GM13976 (cell line): ENCODE data around the gene SPACA7.
A peak's percentile ranks its signal among the peaks of the same experiment; 100 is the strongest.

Experiments used
- DNase-seq: peaks from one replicate; pipeline ENCODE4 v3.0.0; 2012; ENCODE audit warnings: low spot score
- in situ Hi-C: fragments of 300-500 bp; cut with MboI; formaldehyde crosslinking; loops from one replicate; pipeline ENCODE4 v1.12.0; 2022; ENCODE audit warnings: low sequenced_read_pairs, mixed read lengths, inconsistent platforms; ENCODE audit not compliant: unreplicated experiment
- TF ChIP-seq, protein P1 (sequence below): IDR thresholded peaks from 2 replicates; pipeline ENCODE4 v1.5.1; 2012; ENCODE audit warnings: borderline replicate concordance, mild to moderate bottlenecking; ENCODE audit not compliant: insufficient read depth; ENCODE audit errors: extremely low read depth, missing control alignments, control extremely low read depth

SPACA7 gene

DNA sequence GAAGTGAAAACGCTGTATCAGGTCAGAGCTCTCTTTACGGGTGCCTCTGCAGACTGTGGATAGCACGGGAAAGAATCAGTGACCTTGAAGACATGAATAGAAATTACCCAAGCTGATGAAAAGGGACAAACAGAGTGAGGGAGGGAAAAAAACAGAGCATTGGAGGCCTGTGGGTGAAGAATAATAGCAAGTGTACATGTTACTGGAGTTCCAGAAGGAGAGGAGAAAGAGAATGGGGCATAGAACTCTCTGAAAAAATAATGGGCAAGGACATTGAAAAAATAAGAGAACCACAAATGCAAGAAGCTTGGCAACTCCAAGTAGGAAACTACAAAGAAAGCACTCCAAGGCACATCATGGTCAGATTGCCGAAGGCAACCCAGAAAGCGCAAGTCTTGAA lies 86.3 kb downstream of the SPACA7 start:
- in situ Hi-C loops = no loop called here
- DNase-seq = no peak
- TF ChIP-seq, protein P1, sequence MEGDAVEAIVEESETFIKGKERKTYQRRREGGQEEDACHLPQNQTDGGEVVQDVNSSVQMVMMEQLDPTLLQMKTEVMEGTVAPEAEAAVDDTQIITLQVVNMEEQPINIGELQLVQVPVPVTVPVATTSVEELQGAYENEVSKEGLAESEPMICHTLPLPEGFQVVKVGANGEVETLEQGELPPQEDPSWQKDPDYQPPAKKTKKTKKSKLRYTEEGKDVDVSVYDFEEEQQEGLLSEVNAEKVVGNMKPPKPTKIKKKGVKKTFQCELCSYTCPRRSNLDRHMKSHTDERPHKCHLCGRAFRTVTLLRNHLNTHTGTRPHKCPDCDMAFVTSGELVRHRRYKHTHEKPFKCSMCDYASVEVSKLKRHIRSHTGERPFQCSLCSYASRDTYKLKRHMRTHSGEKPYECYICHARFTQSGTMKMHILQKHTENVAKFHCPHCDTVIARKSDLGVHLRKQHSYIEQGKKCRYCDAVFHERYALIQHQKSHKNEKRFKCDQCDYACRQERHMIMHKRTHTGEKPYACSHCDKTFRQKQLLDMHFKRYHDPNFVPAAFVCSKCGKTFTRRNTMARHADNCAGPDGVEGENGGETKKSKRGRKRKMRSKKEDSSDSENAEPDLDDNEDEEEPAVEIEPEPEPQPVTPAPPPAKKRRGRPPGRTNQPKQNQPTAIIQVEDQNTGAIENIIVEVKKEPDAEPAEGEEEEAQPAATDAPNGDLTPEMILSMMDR = no peak

DNA sequence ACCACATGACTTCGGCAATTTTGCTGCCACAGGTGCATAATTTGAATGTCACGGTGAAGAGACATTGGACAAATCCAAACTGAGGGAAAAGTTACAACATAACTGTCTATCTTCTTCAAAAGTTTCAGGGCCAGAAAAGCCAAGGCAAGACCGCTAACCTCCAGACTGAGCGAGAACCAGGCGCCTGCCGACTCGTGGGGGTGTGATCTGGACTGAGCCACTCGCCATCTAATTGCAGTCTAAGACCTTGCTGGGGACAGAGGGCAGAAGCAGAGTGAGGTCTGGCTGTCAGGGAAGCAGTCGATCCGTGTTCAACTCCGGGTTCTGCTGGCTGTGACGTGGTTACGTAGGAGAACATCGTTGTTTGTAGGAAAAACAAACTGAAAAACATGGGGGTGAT lies 88.6 kb downstream of the SPACA7 start:
- in situ Hi-C loops = no loop called here
- no peak for DNase-seq
- TF ChIP-seq, protein P1 = no peak

DNA sequence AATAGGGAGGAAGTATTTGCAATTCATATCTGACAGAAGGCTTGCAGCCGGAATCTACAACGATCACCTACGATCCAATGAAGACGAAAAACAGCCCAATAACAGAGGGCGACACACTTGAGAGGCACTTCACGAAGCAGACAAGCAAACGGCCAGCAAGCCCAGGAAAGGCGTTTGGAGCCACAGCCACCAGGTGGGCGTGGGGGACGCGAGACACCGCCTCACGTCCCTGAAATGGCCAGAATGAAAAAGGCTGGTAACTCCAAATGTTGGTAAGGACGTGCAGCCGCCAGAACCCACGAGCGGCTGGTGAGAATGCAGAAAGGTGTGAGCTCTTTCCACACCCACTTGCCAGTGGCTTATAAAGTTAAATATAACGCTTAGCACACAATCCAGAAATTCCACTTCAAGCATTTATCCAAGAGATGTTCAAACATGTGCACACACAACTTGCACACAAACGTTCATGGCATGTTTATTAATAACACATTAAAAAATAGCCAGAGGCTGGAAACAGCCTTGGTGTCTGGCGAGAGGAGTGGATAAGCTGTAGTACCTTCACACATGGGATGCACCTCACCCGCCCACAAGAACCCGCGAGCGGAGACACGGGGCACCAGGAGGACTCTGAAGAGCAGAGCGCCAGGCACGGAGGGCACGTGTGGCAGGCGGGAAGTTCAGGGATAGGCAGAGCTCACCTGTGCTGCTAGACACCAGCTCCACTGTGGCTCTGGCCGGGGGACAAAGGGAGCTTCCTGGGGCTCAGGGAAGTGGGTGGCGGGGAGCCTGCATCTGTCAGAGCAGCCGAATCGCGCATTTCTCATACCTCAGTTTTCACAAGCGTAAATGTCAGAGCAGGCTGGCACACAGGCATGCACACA lies 89.3 kb downstream of the SPACA7 start:
- peak; percentile 21 for DNase-seq
- TF ChIP-seq, protein P1 = no peak
- in situ Hi-C loops = no loop called here

DNA sequence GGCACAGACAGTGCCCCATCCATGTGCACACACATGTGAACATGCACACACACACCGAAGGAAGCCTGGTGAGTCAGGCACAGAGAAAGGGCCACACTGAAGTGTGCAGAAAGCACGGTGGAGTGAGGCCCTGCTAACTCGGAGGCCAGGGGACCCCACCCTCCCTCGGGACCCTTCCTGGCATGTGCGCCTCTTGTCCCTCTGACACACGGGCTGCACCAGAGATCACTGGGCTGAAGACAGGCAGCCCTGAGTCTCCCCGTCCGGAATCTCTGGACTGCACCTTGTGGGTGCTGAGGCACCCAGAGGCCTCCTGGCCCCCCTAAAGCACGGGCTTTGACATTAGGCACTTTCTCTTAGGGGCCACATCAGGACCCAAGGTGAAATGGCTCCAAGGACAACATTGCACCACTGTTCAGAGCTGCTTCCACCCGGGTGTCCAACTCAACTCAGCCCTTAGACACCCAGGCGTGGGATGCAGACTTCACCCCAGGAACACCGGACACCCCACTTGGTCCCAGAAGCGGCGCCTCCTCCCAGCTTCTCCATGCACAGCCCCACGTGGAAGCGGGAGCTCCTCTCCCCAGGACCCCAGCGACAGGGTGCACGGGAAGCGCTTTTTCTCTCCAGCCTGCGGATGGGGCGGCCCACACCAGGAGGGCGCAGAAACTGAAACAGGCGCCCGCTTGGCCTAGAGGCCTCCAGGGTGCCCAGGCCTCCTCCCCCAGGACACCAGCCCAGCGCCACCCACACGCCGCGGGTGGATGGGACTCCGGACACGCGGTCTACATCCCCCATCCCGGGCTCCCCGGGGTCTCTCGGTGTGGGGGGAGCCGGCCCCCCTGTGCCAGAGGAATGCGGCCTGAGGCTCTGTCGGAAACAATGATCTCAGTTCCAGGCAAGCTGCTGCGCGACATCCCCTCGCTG lies 90.2 kb downstream of the SPACA7 start:
- in situ Hi-C loops = no loop called here
- peak; percentile 32 for DNase-seq
- TF ChIP-seq, protein P1 = no peak

DNA sequence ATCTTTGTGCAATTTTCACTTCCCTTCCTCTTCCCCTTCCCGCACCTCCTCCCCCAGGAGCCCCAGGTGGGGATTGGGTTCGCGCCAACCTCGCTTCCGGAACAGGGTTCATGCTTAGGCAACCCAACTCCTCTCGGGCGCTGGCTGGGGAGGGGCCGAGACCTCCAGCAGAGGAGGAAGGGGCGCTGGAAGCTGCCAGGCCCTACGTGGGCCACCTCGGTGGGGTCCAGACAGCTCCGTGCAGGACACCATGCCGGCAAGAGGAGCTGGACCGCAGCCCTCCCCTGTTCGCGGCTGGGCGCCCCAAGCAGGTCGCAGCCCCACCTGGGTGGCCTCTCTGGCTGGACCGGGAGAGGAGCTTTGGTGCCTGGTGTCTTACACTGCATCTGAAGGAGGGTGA lies 91.1 kb downstream of the SPACA7 start:
- no peak for DNase-seq
- in situ Hi-C loops = no loop called here
- TF ChIP-seq, protein P1 = no peak

DNA sequence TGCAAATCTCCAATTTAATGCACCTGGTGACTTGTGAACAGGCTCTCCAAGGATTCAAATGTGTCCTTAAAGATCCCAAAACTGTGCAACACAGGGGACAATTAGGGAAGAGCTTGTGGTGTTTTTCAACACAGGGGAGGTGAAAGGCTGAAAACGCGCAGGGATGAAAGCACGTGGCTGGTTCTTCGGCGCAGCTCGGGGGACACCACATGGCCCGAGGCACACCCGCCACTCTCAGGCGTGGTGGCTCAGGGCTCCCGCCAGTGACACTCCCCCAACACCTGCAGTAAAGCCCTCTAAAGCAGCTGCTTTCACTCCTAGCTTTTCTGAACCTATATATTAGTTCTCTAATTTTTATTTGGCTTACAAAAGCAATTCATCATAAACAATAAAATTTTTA lies 91.9 kb downstream of the SPACA7 start:
- no peak for DNase-seq
- TF ChIP-seq, protein P1 = no peak
- in situ Hi-C loops = no loop called here
